GM06990 (cell line): Measurements from ENCODE around the gene CHGA.

Experiments used
- DNase-seq: peaks from one replicate; pipeline ENCODE4 v3.0.0-alpha.2; 2011; ENCODE audit not compliant: insufficient read length; ENCODE audit errors: extremely low read depth
- H3K27me3 ChIP-seq: replicated peaks from 2 replicates; pipeline ENCODE4 v1.6.0; 2011; ENCODE audit warnings: low read length; ENCODE audit not compliant: control insufficient read depth, insufficient read depth
- H3K36me3 ChIP-seq: 2 replicates; pipeline ENCODE4 v1.5.1; 2011; ENCODE audit warnings: low read length; ENCODE audit not compliant: control insufficient read depth, insufficient read depth
- H3K4me3 ChIP-seq: replicated peaks from 2 replicates; pipeline ENCODE4 v1.5.1; 2011; ENCODE audit warnings: low read depth, mild to moderate bottlenecking, control low read depth, low read length
- CTCF ChIP-seq: IDR thresholded peaks from 2 replicates; pipeline ENCODE4 v1.5.1; 2011; ENCODE audit warnings: low read length, control low read depth, mild to moderate bottlenecking, inconsistent platforms; ENCODE audit not compliant: insufficient read depth, poor library complexity, severe bottlenecking

CHGA gene

GRCh38 chr14:92898566-92899131, 24.3 kb upstream of the CHGA start:
- Histone ChIP-seq H3K27me3 (no peaks in the 10 kb centered on the region; the same call in 1 of the 2 replicates), H3K36me3 (no peaks in the 10 kb centered on the region), H3K4me3 (no peak overlapping the region)
- peak; percentile 30 for DNase-seq
- TF ChIP-seq CTCF: no peak

- no peak for DNase-seq
- Histone ChIP-seq H3K27me3 (no peaks in the 10 kb centered on the region; the same call in 1 of the 2 replicates), H3K36me3 (no peaks in the 10 kb centered on the region), H3K4me3 (no peak overlapping the region)
- no peak for TF ChIP-seq CTCF
Observed at GRCh38 chr14:92900660-92901059, 22.3 kb upstream of the CHGA start.

GRCh38 chr14:92902191-92902590, 20.8 kb upstream of the CHGA start:
- no peak for TF ChIP-seq CTCF
- Histone ChIP-seq H3K27me3 (no peaks in the 10 kb centered on the region; the same call in 1 of the 2 replicates), H3K36me3 (no peaks in the 10 kb centered on the region), H3K4me3 (no peak overlapping the region)
- DNase-seq: no peak

GRCh38 chr14:92902726-92903125, 20.2 kb upstream of the CHGA start:
- Histone ChIP-seq H3K27me3 (no peaks in the 10 kb centered on the region; the same call in 1 of the 2 replicates), H3K36me3 (no peaks in the 10 kb centered on the region), H3K4me3 (no peak overlapping the region)
- no peak for DNase-seq
- TF ChIP-seq CTCF: no peak

- H3K4me3 ChIP-seq: no peak overlapping the region
- DNase-seq: no peak
- no peak for TF ChIP-seq CTCF
- no peaks in the 10 kb centered on the region for H3K36me3 ChIP-seq
- H3K27me3 ChIP-seq: no peaks in the 10 kb centered on the region; the same call in 1 of the 2 replicates
Observed at GRCh38 chr14:92903359-92903758, 19.6 kb upstream of the CHGA start.

GRCh38 chr14:92905667-92906066, 17.3 kb upstream of the CHGA start:
- no peak for TF ChIP-seq CTCF
- DNase-seq: no peak
- Histone ChIP-seq H3K36me3 (no peaks in the 10 kb centered on the region), H3K27me3 (no peaks in the 10 kb centered on the region; the same call in 1 of the 2 replicates), H3K4me3 (no peak overlapping the region)
